Measurements from ENCODE around the gene CDHR2.

The CDHR2 gene

GRCh38 chr5:176535664-176536131 lies 13.4 kb upstream of the CDHR2 start:
- peak overlapping the region; percentile 96 for H3K27ac ChIP-seq
- ChIA-PET POLR2A (ENCODE audit: low non-redundant PET) (interaction anchor here (0.7 to 1.1 kb wide), 4 partner anchors 13 to 98 kb away, joined by 3 to 4 read pairs (median 4); partner anchors contain the start of gene CDHR2), CTCF (interaction anchor here (0.5 to 1.6 kb wide), 5 partner anchors 15 to 119 kb away, joined by 3 to 6 read pairs (median 4); partner anchors contain the start of gene FAF2)
- TF ChIP-seq, protein P1, sequence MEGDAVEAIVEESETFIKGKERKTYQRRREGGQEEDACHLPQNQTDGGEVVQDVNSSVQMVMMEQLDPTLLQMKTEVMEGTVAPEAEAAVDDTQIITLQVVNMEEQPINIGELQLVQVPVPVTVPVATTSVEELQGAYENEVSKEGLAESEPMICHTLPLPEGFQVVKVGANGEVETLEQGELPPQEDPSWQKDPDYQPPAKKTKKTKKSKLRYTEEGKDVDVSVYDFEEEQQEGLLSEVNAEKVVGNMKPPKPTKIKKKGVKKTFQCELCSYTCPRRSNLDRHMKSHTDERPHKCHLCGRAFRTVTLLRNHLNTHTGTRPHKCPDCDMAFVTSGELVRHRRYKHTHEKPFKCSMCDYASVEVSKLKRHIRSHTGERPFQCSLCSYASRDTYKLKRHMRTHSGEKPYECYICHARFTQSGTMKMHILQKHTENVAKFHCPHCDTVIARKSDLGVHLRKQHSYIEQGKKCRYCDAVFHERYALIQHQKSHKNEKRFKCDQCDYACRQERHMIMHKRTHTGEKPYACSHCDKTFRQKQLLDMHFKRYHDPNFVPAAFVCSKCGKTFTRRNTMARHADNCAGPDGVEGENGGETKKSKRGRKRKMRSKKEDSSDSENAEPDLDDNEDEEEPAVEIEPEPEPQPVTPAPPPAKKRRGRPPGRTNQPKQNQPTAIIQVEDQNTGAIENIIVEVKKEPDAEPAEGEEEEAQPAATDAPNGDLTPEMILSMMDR (conservative IDR thresholded peaks at IDR 0.05; ENCODE audit: low read depth) = no peak
- DNase-seq (ENCODE audit: low spot score) = no peak

DNA sequence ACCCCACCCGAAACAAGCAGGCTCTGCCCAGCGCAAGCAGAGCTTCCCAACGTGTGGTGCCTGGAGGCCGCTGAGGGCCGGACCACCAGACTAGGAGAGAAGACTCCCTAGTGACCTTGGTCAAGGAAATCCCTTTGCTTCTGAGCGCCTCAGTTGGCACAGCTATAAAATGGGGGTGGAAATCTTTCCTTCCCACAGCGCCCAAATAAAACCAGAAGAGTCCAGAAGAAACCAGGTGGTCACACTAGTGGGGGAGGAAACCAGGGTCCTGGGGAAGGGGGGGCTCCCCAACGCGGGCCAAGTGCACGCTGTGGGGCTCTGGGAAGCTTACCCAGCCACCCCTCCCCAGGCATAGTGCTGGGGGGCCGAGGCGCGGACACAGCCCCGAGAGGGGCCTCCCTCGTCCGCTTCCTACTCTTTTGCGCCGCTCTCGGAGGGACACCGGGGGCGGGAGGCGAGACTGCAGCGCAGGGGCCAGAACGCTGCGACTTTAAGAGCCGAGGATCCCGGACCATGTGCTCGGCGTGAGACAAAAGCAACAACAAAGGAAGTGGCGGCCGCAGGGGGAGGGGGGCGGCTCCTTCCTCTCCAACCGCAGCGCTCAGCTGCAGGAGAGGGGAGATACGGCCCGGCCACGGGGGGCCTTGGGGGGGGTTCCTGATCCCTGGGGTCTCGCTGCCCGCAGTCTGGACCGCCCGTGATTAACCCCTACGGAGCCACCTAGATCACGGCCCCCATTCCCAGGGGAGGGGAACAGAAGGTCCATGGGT lies 12.8 kb upstream of the CDHR2 start:
- POLR2A ChIA-PET (ENCODE audit: low non-redundant PET) = interaction anchor here (0.6 to 1.1 kb wide), 4 partner anchors 39 to 97 kb away, joined by 3 to 4 read pairs (median 3); no protein-coding TSS in a partner anchor
- H3K27ac ChIP-seq = peak overlapping the region; percentile 96
- peak; percentile 80 for DNase-seq (ENCODE audit: low spot score)
- TF ChIP-seq, protein P1 (conservative IDR thresholded peaks at IDR 0.05; ENCODE audit: low read depth) = no peak
- CTCF ChIA-PET = interaction anchor here (0.5 to 1.6 kb wide), 6 partner anchors 16 to 120 kb away, joined by 3 to 6 read pairs (median 4); partner anchors contain the start of gene FAF2

GRCh38 chr5:176536902-176537553 lies 12.1 kb upstream of the CDHR2 start, which contains the start of gene RNF44:
Gene RNF44, minus strand, starts transcription at chr5:176537402. Its CDS starts 4,930 bp downstream, at chr5:176532472.
- ChIA-PET POLR2A (ENCODE audit: low non-redundant PET) (interaction anchor here (0.6 to 1.4 kb wide), 4 partner anchors 8 to 151 kb away, joined by 3 to 4 read pairs (median 4); no protein-coding TSS in a partner anchor), CTCF (interaction anchor here (0.5 to 1.6 kb wide), 4 partner anchors 38 to 120 kb away, joined by 3 to 6 read pairs (median 3); partner anchors contain the start of genes CLTB and FAF2)
- TF ChIP-seq, protein P1 (conservative IDR thresholded peaks at IDR 0.05; ENCODE audit: low read depth) = no peak
- peak; percentile 97 for DNase-seq (ENCODE audit: low spot score)
- H3K27ac ChIP-seq = peak within 1 kb of the TSS; percentile 96

- TF ChIP-seq, protein P1 (conservative IDR thresholded peaks at IDR 0.05; ENCODE audit: low read depth) = no peak
- H3K27ac ChIP-seq = peak overlapping the region; percentile 96
- ChIA-PET POLR2A (ENCODE audit: low non-redundant PET) (interaction anchor here (0.5 to 1.4 kb wide), 5 partner anchors 9 to 588 kb away, joined by 3 to 4 read pairs (median 3); no protein-coding TSS in a partner anchor), CTCF (interaction anchor here (0.5 to 1.6 kb wide), 3 partner anchors 72 to 121 kb away, joined by 3 read pairs; partner anchors contain the start of gene CLTB)
- peak; percentile 97 for DNase-seq (ENCODE audit: low spot score)
These were observed 11.4 kb upstream of the CDHR2 start for GRCh38 chr5:176537554-176538229.

GRCh38 chr5:176538230-176538988 lies 10.7 kb upstream of the CDHR2 start:
- CTCF ChIA-PET = interaction anchor here (0.9 to 1.6 kb wide), 3 partner anchors 41 to 122 kb away, joined by 3 read pairs; partner anchors contain the start of gene CLTB
- TF ChIP-seq, protein P1 (conservative IDR thresholded peaks at IDR 0.05; ENCODE audit: low read depth) = no peak
- H3K27ac ChIP-seq = peak overlapping the region; percentile 96
- POLR2A ChIA-PET (ENCODE audit: low non-redundant PET) = interaction anchor here (0.5 to 1.4 kb wide), 3 partner anchors 10 to 587 kb away, joined by 3 to 4 read pairs (median 3); no protein-coding TSS in a partner anchor
- DNase-seq (ENCODE audit: low spot score) = no peak

All from RWPE1 (cell line).